H9 (cell line): Measurements from ENCODE around the gene FPR2. TPM values are rescaled to one million over a fixed set of nuclear protein-coding genes. Genes with fewer than 3 reads are reported as not detected.

Experiments
- DNase-seq: peaks from one replicate; pipeline ENCODE4 v3.0.0-alpha.2; 2017
- H2AFZ ChIP-seq: one replicate; pipeline ENCODE4 v1.6.1; 2013; ENCODE audit warnings: mild to moderate bottlenecking, low read length, control low read depth, moderate library complexity
- H2AK5ac ChIP-seq: 2 replicates; pipeline ENCODE4 v1.6.1; 2013; ENCODE audit warnings: low read length, control low read depth, mixed read lengths; ENCODE audit not compliant: insufficient read length
- H2BK120ac ChIP-seq: one replicate; pipeline ENCODE4 v1.6.1; 2013; ENCODE audit warnings: low read depth, mild to moderate bottlenecking, low read length, control low read depth, inconsistent platforms; ENCODE audit not compliant: poor library complexity, severe bottlenecking
- H2BK12ac ChIP-seq: 2 replicates; pipeline ENCODE4 v1.6.1; 2013; ENCODE audit warnings: low read length, control low read depth, mixed read lengths, low read depth; ENCODE audit not compliant: insufficient read length
- H2BK15ac ChIP-seq: 2 replicates; pipeline ENCODE4 v1.6.1; 2013; ENCODE audit warnings: low read depth, low read length, control low read depth
- H2BK20ac ChIP-seq: one replicate; pipeline ENCODE4 v1.6.1; 2013; ENCODE audit warnings: low read depth, mild to moderate bottlenecking, low read length, control low read depth, inconsistent platforms; ENCODE audit not compliant: poor library complexity, severe bottlenecking
- H2BK5ac ChIP-seq: 2 replicates; pipeline ENCODE4 v1.6.1; 2013; ENCODE audit warnings: low read length, control low read depth, mixed read lengths; ENCODE audit not compliant: insufficient read length
- H3K14ac ChIP-seq: 2 replicates; pipeline ENCODE4 v1.6.1; 2013; ENCODE audit warnings: low read length, control low read depth; ENCODE audit not compliant: insufficient read depth
- H3K18ac ChIP-seq: 2 replicates; pipeline ENCODE4 v1.6.1; 2013; ENCODE audit warnings: low read depth, mild to moderate bottlenecking, mixed read lengths, low read length, control low read depth; ENCODE audit not compliant: insufficient read length
- H3K23ac ChIP-seq: 2 replicates; pipeline ENCODE4 v1.6.1; 2013; ENCODE audit warnings: low read length, control low read depth, mixed read lengths, low read depth; ENCODE audit not compliant: insufficient read length
- H3K23me2 ChIP-seq: 2 replicates; pipeline ENCODE4 v1.6.1; 2013; ENCODE audit warnings: low read depth, mild to moderate bottlenecking, mixed read lengths, low read length, control low read depth; ENCODE audit not compliant: insufficient read length, poor library complexity, severe bottlenecking
- H3K27ac ChIP-seq: 2 replicates; pipeline ENCODE4 v1.5.1; 2013; ENCODE audit warnings: low read length, control low read depth, mixed read lengths, low read depth; ENCODE audit not compliant: insufficient read length
- H3K27me3 ChIP-seq: 2 replicates; pipeline ENCODE4 v1.6.1; 2013; ENCODE audit warnings: low read length, control low read depth, inconsistent platforms; ENCODE audit not compliant: insufficient read depth
- H3K4ac ChIP-seq: 2 replicates; pipeline ENCODE4 v1.6.1; 2013; ENCODE audit warnings: low read depth, mild to moderate bottlenecking, control low read depth, inconsistent platforms, low read length, moderate library complexity
- H3K4me1 ChIP-seq: 2 replicates; pipeline ENCODE4 v1.6.1; 2013; ENCODE audit warnings: low read length, control low read depth, inconsistent platforms; ENCODE audit not compliant: insufficient read depth
- H3K4me2 ChIP-seq: 2 replicates; pipeline ENCODE4 v1.6.1; 2013; ENCODE audit warnings: low read length, control low read depth, mixed read lengths; ENCODE audit not compliant: insufficient read length, insufficient read depth
- H3K56ac ChIP-seq: 2 replicates; pipeline ENCODE4 v1.6.1; 2013; ENCODE audit warnings: low read depth, mild to moderate bottlenecking, mixed read lengths, low read length, control low read depth; ENCODE audit not compliant: insufficient read length
- H3K79me1 ChIP-seq: 2 replicates; pipeline ENCODE4 v1.6.1; 2013; ENCODE audit warnings: low read depth, mild to moderate bottlenecking, moderate library complexity, low read length, control low read depth, inconsistent platforms; ENCODE audit not compliant: insufficient read depth, poor library complexity, severe bottlenecking
- H3K79me2 ChIP-seq: 2 replicates; pipeline ENCODE4 v1.6.1; 2013; ENCODE audit warnings: low read length, control low read depth, inconsistent platforms; ENCODE audit not compliant: insufficient read depth
- H3K9ac ChIP-seq: 2 replicates; pipeline ENCODE4 v1.6.1; 2013; ENCODE audit warnings: low read length, control low read depth, mixed read lengths; ENCODE audit not compliant: insufficient read length; ENCODE audit errors: extremely low read depth
- H3K9me3 ChIP-seq: one replicate; pipeline ENCODE4 v1.6.1; 2013; ENCODE audit warnings: low read depth, low read length, inconsistent platforms; ENCODE audit not compliant: control insufficient read depth
- H3T11ph ChIP-seq: one replicate; pipeline ENCODE4 v1.6.1; 2013; ENCODE audit warnings: mild to moderate bottlenecking, low read length, control low read depth, inconsistent platforms
- H4K20me1 ChIP-seq: one replicate; pipeline ENCODE4 v1.6.1; 2013; ENCODE audit not compliant: control insufficient read depth, insufficient read length, insufficient read depth
- H4K5ac ChIP-seq: 2 replicates; pipeline ENCODE4 v1.6.1; 2013; ENCODE audit warnings: low read depth, mild to moderate bottlenecking, mixed read lengths, low read length, control low read depth; ENCODE audit not compliant: insufficient read length
- H4K8ac ChIP-seq: replicated peaks from 2 replicates; pipeline ENCODE4 v1.6.1; 2013; ENCODE audit warnings: low read length, control low read depth, mixed read lengths, low read depth; ENCODE audit not compliant: insufficient read length
- H4K91ac ChIP-seq: 2 replicates; pipeline ENCODE4 v1.6.1; 2013; ENCODE audit warnings: low read depth, mild to moderate bottlenecking, moderate library complexity, mixed read lengths, low read length, control low read depth; ENCODE audit not compliant: insufficient read length
- H3K27ac Mint-ChIP-seq, 3 experiments: 2 replicates in 2 of 3; 3 replicates in 1 of 3; pipeline ENCODE4 v1.8.0; 2020 to 2021; ENCODE audit warnings: mixed read lengths in 3 of 3, mild to moderate bottlenecking in 1 of 3, moderate library complexity in 1 of 3
- H3K27me3 Mint-ChIP-seq: 2 replicates; pipeline ENCODE4 v1.8.0; 2021; ENCODE audit warnings: low read depth, mild to moderate bottlenecking, moderate library complexity, mixed read lengths
- H3K36me3 Mint-ChIP-seq, 3 experiments: 2 replicates in 2 of 3; 3 replicates in 1 of 3; pipeline ENCODE4 v1.8.0; 2020 to 2021; ENCODE audit warnings: low read depth in 3 of 3, mixed read lengths in 3 of 3; ENCODE audit not compliant: insufficient read depth in 1 of 3
- H3K4me1 Mint-ChIP-seq, 2 experiments: 2 replicates each; pipeline ENCODE4 v1.8.0; 2020; ENCODE audit warnings: mixed read lengths in 2 of 2
- H3K4me3 Mint-ChIP-seq, 2 experiments: 2 replicates in 1 of 2; 3 replicates in 1 of 2; pipeline ENCODE4 v1.8.0; 2020 to 2021; ENCODE audit warnings: mild to moderate bottlenecking in 2 of 2, mixed read lengths in 2 of 2, moderate library complexity in 1 of 2
- H3K9me3 Mint-ChIP-seq, 2 experiments: 2 replicates in 1 of 2; 3 replicates in 1 of 2; pipeline ENCODE4 v1.8.0; 2020; ENCODE audit warnings: mild to moderate bottlenecking in 2 of 2, mixed read lengths in 2 of 2, moderate library complexity in 1 of 2
- WGBS: extraction: QIAGEN DNeasy Blood & Tissue Kit; methylation state at CpG from one replicate; pipeline ENCODE4 v1.1.7; 2013; ENCODE audit warnings: missing lambda C conversion rate, low lambda C conversion rate, mixed read lengths; ENCODE audit not compliant: insufficient read length; ENCODE audit errors: extremely low coverage; 5-methylcytosine and 5-hydroxymethylcytosine counted together
- total RNA-seq: library from RNA; stranded (reverse); gene quantifications from 2 replicates; pipeline ENCODE4 v1.2.1, GENCODE V29; 2021
- TF ChIP-seq, protein P1 (sequence below): fragments of 200-600 bp; sonication (generic); conservative IDR thresholded peaks from 3 replicates; pipeline ENCODE4 v1.8.0; 2021; ENCODE audit warnings: antibody characterized with exemption, mild to moderate bottlenecking

Gene FPR2
- total RNA-seq, 1 experiment from 2014 or later = not detected

DNA sequence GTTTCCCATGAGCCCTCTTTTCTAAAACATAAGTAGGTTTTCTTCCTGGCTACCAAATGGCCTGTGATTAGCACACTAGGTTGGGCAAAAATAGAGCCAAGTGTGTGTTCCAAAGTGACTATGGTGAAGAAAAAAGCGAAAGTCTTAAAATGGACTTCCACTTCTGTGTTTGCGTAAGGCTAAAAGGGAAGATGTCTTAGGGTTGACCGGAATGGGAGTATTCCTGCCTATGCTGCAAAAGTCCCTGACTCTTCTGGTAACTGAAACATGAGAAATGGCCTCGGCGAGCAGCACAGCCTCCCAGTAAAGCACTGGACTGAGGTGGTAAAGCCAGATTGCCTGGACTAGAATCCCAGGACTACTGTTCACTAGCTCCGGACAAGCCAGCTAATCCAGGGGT, 6.9 kb upstream of the FPR2 start:
- Histone ChIP-seq H3K79me1 (no peaks in the 10 kb centered on the region), H3K56ac (no peak overlapping the region), H2BK20ac (no peak overlapping the region), H3K9me3 (no peaks in the 10 kb centered on the region), H2BK120ac (no peak overlapping the region), H4K5ac (no peak overlapping the region), H3T11ph (no peak overlapping the region), H2BK5ac (no peak overlapping the region), H3K4ac (no peak overlapping the region), H2BK15ac (no peak overlapping the region), H3K4me2 (no peak overlapping the region), H2BK12ac (no peak overlapping the region), H3K4me1 (no peaks in the 10 kb centered on the region), H3K9ac (no peak overlapping the region), H3K18ac (no peak overlapping the region), H3K14ac (no peak overlapping the region), H3K27ac (no peak overlapping the region), H4K20me1 (no peaks in the 10 kb centered on the region), H4K91ac (no peak overlapping the region), H4K8ac (no peak overlapping the region), H3K23me2 (no peaks in the 10 kb centered on the region), H3K79me2 (no peaks in the 10 kb centered on the region), H2AK5ac (no peak overlapping the region), H3K23ac (no peak overlapping the region), H3K27me3 (no peaks in the 10 kb centered on the region), H2AFZ (no peak overlapping the region)
- Mint-ChIP-seq H3K9me3 (peaks cover 32 to 71% of the 10 kb centered on the region in 2 experiments), H3K4me3 (no peak overlapping the region), H3K27ac (no peak overlapping the region), H3K27me3 (peaks cover 17% of the 10 kb centered on the region), H3K36me3 (no peaks in the 10 kb centered on the region), H3K4me1 (no peaks in the 10 kb centered on the region)
- DNase-seq = no peak
- TF ChIP-seq, protein P1, sequence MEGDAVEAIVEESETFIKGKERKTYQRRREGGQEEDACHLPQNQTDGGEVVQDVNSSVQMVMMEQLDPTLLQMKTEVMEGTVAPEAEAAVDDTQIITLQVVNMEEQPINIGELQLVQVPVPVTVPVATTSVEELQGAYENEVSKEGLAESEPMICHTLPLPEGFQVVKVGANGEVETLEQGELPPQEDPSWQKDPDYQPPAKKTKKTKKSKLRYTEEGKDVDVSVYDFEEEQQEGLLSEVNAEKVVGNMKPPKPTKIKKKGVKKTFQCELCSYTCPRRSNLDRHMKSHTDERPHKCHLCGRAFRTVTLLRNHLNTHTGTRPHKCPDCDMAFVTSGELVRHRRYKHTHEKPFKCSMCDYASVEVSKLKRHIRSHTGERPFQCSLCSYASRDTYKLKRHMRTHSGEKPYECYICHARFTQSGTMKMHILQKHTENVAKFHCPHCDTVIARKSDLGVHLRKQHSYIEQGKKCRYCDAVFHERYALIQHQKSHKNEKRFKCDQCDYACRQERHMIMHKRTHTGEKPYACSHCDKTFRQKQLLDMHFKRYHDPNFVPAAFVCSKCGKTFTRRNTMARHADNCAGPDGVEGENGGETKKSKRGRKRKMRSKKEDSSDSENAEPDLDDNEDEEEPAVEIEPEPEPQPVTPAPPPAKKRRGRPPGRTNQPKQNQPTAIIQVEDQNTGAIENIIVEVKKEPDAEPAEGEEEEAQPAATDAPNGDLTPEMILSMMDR = no peak
- no CpG with 5 or more reads among the region's 6 CpGs for WGBS
